Esophagus squamous epithelium (tissue), 4 donors: Measurements from ENCODE around the gene POLR1E.

Experiments used
- POLR2A ChIP-seq, 4 donors: fragments of 450-650 bp; IDR thresholded peaks; one replicate each; pipeline ENCODE4 v1.6.1; 2017; ENCODE audit warnings: antibody characterized with exemption in 4 of 4, mild to moderate bottlenecking in 4 of 4, moderate library complexity in 3 of 4
- TF ChIP-seq, protein P1 (sequence below), 6 experiments: fragments of 450-650 bp in 4 of 6; fragments of 200-600 bp in 2 of 6; sonication (generic) in 2 of 6; IDR thresholded peaks; one replicate each; pipeline ENCODE4 v1.5.1; 2016 to 2019; ENCODE audit warnings: antibody characterized with exemption in 6 of 6, mild to moderate bottlenecking in 4 of 6, moderate library complexity in 4 of 6

DNA sequence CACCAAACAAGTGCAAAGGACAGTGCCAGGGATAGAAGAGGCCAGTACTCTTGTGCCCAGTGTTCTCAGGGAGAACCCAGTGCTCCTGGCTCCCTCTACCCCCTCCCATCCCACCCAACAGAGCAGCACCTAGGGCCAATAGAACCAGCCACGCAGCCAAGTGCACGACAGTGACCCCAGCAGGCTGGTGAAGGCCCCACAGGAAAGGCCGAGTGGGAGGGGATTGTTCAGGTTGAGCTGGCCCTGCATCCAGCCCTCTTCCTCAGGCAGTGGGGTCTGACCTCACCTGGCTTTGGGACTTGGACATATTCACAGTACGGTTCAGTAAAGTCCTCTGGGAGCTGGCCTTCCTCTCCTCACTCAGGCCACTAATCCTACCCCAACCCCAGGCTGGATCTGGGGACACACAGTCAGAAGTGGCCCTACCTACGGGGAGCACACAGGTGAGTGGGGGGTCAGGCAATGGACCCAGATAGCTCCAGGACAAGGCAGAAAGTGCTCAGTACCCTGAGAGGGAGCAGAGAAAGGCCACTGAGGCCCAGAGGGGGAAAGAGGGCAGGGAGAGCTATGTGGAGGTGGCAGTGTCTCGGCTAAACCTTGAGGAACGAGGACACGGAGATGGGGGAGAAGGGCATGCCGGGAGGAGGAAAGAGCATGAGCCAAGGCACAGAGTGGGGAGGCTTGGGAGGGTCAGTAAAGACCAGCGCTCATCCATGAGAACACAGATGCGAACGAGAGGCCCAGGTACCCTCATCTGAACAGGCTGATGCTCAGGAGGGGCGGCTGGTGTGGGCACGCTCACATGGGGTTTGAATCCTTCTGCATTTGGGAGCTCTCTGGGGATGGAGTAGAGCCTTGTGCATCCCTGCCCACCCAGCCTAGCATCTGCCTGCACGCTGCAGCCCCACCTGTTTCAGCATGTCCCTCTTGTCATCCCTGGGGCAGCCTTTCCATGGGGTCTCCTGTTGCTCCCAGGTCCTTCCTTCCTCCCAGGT, 25.6 kb downstream of the POLR1E start:
- TF ChIP-seq, protein P1, sequence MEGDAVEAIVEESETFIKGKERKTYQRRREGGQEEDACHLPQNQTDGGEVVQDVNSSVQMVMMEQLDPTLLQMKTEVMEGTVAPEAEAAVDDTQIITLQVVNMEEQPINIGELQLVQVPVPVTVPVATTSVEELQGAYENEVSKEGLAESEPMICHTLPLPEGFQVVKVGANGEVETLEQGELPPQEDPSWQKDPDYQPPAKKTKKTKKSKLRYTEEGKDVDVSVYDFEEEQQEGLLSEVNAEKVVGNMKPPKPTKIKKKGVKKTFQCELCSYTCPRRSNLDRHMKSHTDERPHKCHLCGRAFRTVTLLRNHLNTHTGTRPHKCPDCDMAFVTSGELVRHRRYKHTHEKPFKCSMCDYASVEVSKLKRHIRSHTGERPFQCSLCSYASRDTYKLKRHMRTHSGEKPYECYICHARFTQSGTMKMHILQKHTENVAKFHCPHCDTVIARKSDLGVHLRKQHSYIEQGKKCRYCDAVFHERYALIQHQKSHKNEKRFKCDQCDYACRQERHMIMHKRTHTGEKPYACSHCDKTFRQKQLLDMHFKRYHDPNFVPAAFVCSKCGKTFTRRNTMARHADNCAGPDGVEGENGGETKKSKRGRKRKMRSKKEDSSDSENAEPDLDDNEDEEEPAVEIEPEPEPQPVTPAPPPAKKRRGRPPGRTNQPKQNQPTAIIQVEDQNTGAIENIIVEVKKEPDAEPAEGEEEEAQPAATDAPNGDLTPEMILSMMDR (IDR thresholded peaks at IDR 0.05) = no peak
- TF ChIP-seq POLR2A (IDR thresholded peaks at IDR 0.05) = no peak
